HG02885 (cell line): ENCODE data around the gene ZC3H7A.
"Not testable (repeated sequence)": the region's sequence is repeated elsewhere in the genome, so short reads cannot be mapped to it uniquely, and the experiment has no call there.

Experiments used
- ATAC-seq: cut with Tn5 transposase; IDR thresholded peaks from one replicate; pipeline ENCODE4 v1.9.1; 2021; ENCODE audit warnings: mild to moderate bottlenecking; ENCODE audit not compliant: unreplicated experiment, poor library complexity

The ZC3H7A gene

GRCh38 chr16:11797166-11797956 lies at the start of gene ZC3H7A:
Gene ZC3H7A (minus strand): TSS chr16:11797258. CDS start chr16:11782354, 14,904 bp downstream.
- peak; percentile 92 for ATAC-seq

GRCh38 chr16:11844499-11844898 lies 47.4 kb upstream of the ZC3H7A start:
- ATAC-seq, result no peak

DNA sequence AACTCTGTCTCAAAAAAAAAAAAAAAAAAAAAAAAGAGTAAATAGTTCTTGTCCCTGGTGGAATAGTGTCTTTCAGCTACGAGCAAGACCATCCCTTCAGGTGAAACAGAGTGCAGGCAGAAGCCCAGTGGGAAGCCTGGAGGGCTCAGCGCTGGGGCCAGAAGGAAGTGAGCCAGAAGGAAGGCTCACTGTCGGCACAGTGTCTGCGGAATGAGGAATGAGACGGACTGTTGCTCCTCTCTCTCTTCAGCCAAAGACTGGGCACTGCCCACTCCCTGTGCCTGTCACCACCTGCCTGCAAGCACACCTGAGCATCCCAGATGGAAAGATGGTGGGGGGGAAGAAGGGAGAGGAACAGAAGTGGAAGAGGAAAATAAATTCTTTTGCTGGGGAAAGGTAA lies 46.8 kb upstream of the ZC3H7A start:
- no peak for ATAC-seq

GRCh38 chr16:11843206-11843605 lies 46.1 kb upstream of the ZC3H7A start:
- no peak for ATAC-seq

GRCh38 chr16:11841026-11841425 lies 44.0 kb upstream of the ZC3H7A start:
- no peak for ATAC-seq

- no peak for ATAC-seq
Observed at GRCh38 chr16:11836650-11837244, 39.7 kb upstream of the ZC3H7A start.

DNA sequence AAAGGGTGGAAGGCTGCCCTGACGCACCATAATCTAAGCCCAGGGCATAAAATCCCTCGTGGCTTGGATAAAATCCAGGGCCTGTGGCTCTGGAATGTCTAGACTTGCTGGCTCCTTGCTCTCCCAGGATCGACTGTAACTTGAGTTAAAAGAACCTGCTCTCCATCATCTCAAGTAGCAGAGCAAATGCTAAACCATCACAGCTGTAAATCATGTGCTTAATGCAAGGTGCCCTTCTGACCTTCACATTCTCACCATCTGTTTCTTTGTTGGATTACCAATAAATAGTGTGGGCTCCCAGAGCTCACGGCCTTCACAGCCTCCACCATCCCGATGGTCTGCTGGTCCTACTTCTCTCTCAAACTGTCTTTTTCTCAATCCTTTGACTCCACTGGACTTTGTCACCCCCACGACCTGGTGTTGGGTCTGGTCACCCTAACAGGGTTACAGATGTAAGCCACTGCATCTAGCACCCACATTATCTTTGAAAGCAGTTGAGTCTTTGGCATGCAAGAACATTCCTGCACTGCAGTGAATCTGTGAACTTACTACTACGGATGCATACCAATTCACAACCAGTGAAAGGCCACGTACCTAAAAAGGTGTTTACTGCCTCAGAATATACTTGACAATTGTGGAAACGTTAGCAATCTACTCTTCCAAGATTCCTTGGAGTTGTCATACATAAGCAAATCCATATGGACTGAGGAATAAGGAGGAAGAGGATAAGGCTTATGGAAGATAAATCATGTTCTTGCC lies 39.0 kb upstream of the ZC3H7A start:
- ATAC-seq, result no peak

- no peak for ATAC-seq
Observed at GRCh38 chr16:11835309-11835708, 38.3 kb upstream of the ZC3H7A start.

DNA sequence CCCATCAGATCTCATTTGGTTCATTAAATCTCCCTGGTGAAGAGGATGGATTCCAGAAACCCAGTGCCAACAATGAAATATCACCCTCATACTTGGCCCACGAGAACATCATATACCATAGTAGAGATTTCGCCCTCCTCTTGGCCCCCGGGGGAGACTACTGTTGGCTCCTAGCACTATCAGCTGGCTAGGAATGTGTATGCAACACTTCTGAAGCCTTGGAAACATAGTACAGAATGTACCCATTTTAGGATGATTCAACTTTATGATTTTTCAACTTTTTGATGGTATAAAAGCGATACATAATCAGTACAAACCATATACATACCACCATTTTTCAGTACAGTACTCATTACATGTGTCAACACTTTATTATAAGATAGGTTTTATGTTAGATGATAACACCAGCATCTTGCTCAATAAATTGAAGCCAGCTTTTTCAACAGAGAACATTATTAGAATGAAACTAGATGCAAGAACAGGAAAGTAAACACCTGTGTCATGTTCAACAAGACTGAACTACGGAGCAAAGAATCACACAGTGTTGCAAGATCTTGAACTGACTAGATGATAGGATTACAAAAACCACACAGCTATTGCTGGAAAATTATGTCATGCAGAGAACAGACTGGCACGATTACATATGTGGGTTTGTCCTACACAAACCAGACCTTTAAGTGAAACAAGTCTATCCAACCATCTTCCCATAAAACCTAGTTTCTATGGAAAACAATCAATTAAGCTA lies 37.1 kb upstream of the ZC3H7A start:
- no peak for ATAC-seq

- no peak for ATAC-seq
Observed at GRCh38 chr16:11828696-11829095, 31.6 kb upstream of the ZC3H7A start.

- ATAC-seq, result not testable (repeated sequence)
Observed at GRCh38 chr16:11825520-11826165, 28.6 kb upstream of the ZC3H7A start.

DNA sequence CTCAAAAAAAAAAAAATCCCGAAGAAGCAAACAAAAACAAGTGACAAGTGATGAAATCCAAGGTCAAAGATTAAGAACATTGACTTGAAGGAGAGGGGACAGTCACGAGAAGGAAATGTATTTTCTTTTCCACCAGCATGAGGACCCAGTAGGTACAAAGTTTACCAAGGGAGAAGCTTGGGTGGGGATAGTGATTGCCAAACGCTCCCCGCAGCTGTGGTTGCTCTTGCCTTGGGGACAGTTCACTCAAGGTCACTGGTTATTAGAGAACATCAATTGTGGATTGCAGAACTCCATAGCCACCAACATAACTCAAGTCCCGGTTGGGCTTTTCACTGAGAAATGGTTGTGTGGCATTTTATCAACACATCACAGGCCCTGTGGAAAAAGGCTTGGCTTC lies 27.3 kb upstream of the ZC3H7A start:
- ATAC-seq, result no peak

- not testable (repeated sequence) for ATAC-seq
Observed at GRCh38 chr16:11823645-11824044, 26.6 kb upstream of the ZC3H7A start.

DNA sequence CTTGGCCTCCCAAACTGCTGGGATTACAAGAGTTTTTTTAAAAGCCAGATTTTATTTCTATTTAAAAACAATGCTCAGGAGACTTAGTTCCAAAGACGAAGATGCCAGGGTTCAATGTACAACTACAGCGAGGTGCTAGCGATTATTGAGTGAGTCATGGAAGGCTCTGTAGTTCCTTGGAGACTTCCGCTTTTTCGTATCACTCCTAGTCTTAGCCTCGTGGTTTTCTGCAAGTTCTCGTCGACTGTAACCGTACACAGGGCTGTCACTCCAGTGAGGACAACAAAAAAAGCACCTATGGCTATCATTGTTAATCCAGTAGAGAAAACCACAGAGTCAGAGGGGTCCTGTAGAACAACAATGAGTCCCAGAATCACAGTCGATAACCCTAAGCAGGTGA lies 22.7 kb upstream of the ZC3H7A start:
- no peak for ATAC-seq

DNA sequence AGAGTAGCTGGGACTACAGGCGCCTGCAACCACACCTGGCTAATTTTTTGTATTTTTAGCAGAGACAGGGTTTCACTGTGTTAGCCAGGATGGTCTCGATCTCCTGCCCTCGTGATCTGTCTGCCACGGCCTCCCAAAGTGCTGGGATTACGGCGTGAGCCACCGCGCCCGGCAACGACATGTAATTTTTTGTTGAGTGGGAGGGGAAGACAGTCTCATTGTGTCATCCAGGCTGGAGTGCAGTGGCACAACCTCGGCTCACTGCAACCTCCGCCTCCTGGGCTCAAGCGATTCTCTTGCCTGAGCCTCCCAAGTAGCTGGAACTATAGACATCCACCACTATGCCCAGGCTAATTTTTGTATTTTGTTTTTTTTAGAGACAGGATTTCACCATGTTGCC lies 21.9 kb upstream of the ZC3H7A start:
- ATAC-seq, result not testable (repeated sequence)

DNA sequence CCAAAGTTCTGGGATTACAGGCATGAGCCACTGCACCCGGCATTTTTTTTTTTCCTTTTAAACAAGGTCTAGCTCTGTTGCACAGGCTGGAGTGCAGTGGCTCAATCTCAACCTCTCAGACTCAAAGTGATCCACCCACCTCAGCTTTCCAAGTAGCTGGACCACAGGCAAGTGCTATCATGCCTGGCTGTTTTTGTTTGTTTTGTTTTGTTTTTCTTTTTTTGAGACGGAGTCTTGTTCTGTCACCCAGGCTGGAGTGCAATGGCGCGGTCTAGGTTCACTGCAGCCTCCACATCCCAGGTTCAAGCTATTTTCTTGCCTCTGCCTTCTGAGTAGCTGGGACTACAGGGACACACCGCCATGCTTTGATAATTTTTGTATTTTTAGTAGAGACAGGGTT lies 19.1 kb upstream of the ZC3H7A start:
- ATAC-seq, result no peak

DNA sequence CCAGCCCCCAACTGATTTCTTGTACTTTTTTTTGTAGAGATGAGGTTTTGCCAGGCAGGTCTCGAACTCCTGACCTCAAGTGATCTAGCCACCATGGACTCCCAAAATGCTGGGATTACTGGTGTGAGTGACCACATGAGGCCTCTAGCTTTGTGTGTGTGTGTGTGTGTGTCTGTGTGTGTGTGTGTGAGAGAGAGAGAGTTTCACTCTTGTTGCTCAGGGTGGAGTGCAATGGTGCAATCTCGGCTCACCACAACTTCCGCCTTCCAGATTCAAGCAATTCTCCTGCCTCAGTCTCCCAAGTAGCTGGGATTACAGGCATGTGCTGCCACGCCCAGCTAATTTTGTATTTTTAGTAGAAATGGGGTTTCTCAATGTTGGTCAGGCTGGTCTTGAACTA lies 17.7 kb upstream of the ZC3H7A start:
- not testable (repeated sequence) for ATAC-seq

DNA sequence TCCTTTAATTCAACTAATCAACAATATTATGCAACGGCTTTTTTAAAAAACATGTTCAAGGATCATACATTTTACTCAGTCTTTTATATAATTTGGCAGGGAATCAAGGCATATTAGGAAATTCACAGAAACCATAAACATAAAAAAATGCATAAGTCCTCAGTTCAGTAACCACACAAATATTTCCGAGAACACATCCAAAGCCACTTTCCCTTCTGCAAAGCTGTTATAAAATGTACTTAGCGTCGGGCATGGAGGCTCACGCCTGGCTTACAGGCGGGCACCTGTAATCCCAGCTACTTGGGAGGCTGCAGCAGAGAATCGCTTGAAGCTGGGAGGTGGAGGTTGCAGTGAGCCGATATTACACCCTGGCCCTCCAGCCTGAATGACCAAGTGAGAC lies 9.7 kb upstream of the ZC3H7A start:
- no peak for ATAC-seq

GRCh38 chr16:11805556-11805955 lies 8.5 kb upstream of the ZC3H7A start:
- no peak for ATAC-seq

DNA sequence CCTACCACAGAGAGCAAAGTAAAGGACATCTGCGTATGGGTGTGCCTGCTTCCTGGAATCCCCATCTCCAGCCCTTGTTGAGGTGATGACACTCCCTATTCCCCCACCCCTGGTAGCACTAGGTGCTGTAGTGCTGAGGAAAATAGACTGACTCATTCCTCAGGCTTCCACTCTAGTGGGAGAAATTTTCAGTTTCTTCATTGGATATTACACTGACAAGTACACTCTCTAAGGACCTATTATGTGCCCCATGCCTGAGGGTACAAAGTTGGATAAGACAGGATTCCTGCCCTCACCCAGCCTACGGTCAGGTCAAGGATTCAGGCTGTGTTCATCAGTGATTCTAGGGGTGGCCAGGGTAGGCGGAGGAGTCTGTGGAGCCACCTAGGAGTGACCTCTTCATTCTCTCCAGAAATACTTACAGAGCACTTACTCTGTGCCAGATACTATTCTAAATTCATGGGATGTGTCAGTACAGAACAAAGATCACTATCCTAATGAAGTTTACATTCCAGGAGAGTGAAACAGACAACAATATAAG lies 4.5 kb upstream of the ZC3H7A start:
- no peak for ATAC-seq
